NCI-H748 (cell line): ENCODE data around the gene WDCP.
"Not testable (repeated sequence)": the region's sequence is repeated elsewhere in the genome, so short reads cannot be mapped to it uniquely, and the experiment has no call there.

ENCODE experiments used
- DNase-seq: peaks from one replicate; lab custom pipeline; 2025; ENCODE audit not compliant: unreplicated experiment; lab: John Stamatoyannopoulos, UW

WDCP gene

DNA sequence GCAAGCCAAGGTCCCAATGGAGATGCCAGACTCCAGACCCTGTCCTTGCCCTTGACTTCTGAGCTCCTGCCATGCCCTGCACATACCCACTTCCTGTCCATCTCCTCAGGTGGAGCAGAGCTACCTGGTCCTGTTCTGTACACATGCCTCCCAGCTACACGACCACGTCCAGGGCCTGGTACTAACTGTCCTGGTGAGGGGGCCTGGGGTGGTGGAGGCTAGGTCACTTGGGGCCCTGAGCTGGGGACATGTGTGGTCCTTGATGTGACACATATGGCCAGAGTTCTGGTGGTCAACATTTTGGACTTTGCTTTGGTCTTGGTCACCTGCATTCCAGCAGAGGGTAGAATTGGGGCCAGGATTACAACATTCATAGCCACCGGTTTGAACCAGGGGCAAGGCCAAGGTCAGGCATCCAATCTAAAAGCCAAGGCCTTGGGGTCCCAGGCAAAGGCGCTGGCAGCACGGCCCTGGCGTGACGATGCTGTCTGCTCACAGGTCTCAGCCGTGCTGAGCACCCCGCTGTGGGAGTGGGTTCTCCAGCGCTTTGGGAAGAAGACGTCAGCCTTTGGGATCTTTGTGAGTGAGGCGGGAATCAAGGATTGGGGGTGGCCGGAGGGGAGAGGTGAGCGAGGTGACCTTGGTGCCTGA, 24.7 kb downstream of the WDCP start:
- no peak for DNase-seq

DNA sequence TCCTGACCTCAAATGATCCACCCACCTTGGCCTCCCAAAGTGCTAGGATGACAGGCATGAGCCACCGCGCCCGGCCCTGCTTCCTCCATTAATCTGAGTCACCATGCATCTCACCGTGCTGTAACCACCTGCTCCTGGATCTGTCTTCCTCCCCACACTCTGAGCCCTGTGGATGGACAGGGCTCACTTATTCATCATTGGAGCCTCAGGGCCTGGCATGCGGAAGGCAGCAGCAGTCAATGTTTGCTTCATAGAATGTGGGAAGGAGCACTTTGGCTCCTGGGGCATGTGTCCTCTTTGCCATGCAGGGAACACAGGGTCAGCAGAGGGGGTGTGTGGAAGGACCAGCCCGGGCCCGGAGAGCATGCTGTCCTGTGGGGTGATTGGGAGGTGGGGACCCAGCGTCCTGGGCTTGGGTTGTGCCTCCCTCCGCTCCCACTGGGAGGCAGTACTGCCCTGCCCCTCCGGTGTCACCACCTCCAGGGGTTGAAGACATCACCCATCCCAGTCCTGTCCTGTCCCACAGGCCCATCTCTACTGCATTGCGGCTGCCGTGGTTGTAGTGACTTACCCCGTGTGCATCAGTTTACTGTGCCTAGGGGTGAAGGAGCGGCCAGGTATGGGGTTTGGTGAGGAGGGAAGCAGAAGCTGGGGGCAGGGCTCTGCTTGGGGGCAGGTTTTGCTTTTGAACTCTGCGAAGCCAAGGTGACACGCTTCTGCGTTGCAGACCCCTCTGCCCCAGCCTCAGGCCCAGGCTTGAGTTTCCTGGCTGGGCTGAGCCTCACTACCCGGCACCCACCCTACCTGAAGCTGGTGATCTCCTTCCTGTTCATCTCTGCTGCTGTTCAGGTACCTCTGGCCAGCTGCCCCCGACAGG, 25.8 kb downstream of the WDCP start:
- DNase-seq: no peak

DNA sequence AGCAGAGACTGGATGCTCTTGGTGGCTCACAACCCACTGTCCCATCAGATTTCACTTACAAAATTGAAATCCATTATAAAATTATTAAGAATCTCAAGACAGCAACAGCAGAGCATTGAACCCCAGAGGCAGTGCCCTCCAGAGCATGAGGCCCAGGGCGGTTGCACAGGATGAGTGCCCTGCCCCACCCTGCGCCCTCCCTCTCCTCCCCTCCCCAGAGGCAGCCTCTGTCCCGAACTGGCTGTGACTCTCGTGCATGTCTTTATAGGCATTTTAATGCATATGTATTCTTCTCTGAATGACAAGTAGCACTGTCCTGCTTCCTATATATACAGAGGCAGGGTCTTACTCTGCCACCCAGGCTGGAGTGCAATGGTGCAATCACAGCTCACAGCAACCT, 26.9 kb downstream of the WDCP start:
- no peak for DNase-seq

DNA sequence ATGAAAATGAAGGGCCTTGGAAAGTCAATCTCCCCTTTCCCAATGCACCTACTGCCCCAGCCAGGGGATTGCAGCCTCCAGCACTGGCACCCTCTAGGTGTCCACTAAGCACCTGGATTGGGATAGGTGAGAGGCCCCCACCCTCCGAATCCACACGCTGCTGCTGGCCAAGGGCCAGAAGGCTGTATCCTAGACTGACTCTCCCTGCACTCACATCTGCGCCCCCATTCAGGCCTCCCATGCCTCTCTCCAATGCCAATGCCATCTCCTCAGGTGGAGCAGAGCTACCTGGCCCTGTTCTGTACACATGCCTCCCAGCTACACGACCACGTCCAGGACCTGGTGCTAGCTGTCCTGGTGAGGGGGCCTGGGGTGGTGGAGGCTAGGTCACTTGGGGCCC, 27.5 kb downstream of the WDCP start:
- no peak for DNase-seq

DNA sequence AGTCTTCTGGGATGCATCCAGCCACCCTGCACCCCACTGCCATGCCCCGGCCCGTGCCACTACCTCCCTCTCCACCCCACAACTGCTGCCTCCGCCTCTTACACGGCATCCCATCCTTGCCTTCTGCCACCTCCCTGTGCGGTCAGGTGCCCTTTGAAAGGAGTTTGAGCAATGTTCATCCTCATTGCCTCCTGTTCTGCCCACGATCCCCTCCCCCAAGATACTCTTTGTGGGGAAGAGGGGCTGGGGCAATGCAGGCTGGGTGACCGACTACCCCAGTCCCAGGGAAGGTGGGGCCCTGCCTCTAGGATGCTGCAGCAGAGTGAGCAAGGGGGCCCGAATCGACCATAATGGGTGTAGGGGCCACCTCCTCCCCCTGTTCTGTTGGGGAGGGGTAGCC, 28.9 kb downstream of the WDCP start:
- DNase-seq: no peak

DNA sequence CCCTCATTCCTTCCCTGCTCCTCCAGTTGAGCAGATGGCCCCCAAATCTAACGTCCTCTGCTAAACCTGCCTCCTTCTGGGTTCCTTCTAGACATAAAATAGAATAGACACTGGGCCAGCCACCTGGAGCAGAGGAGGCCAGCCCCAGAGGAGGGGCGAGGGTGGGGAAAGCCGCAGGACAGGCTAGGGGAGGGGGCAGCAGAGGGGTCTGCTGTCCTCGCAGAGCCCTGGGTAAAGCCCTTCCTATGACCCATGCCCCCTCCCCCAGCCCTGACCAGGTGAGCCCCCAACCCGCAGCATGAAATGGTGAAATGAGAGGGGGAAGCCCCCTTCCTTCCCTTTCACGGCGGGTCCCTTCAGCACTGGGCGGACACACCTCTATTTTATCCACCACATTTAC, 29.5 kb downstream of the WDCP start:
- no peak for DNase-seq

DNA sequence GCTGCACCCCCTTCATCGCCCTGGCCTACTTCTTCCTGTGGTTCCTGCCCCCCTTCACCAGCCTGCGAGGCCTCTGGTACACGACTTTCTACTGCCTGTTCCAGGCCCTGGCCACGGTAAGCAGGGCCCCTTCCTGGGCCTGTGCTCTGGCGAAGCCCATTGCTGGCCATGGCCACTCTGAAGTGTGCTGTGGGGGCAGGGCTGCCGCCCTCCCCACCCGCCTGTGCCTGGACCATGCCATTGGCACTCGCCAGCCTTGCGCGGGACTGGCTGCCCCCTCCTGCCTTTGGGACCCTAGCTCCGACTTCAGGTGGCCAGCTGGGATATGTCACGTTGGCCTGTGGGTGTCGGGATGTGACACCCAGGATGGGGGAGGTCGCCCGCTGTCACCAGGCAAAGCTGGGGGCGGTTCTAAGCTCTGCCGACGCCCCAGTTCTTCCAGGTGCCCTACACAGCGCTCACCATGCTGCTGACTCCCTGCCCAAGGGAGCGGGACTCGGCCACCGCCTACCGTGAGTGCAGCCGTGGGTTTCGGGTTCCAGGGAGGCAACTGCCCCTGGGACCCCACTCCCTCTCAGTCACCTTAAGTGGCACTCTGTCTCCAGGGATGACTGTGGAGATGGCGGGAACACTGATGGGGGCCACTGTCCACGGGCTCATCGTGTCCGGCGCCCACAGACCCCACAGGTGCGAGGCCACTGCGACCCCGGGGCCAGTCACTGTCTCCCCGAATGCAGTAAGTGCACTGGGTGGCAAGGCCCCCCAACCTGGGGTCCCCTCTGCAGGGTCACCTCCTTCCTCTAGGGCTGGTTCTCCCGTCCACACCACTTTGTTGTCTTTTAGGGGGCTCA, 30.1 kb downstream of the WDCP start:
- DNase-seq: no peak

DNA sequence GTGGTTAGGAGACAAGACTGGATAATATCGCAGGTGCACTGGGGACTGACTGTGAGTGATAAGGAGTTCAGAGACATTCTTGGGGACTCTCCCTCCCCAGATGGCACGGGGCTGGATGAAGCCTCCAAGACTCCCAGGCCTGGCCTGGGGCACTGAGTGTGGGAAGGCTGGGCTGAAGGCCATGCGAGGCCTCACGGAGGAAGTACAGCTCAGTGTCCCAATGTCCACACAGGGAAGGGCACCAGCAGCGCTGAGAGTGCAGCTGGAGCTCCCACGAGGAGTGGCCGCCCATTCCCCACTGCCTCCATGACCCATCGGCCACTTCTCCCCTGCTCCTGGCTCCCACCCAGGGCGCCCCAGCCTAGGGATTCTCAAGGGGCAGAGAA, 30.8 kb downstream of the WDCP start:
- no peak for DNase-seq

DNA sequence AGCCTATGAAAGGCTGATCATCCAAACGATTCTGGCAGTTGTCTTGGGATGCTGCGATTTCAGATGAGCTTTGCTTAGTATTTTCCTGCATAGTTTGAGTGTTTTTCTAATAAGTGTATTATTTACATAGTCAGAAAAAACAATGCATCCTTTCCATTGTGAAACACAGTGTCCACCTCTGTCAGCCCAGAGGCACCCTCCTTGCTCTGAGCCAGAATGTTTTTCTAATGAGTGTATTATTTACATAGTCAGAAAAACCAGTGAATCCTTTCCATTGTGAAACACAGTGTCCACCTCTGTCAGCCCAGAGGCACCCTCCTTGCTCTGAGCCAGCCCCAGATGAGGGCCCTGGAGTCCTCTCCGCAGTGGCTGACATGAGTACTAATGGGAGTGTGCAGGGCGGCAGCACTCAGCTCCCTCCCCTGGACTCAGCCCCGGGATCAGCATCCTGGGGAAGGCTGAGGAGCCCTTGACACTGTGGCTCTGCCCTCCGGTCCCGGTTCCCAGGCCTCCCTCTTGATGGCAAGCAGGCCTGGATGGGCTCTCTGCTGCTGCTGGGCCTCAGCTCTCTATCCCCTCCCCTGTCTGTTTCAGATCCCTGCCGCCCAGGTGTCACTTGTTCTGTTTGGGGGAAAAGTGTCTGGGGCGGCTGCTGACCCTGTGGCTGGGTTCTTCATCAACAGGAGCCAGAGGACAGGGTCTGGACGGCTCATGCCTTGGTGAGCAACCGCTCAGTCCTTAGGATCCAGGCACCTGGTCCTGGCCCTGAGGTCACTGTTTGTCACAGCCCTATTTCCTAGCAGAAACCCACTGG, 31.4 kb downstream of the WDCP start:
- DNase-seq: no peak

DNA sequence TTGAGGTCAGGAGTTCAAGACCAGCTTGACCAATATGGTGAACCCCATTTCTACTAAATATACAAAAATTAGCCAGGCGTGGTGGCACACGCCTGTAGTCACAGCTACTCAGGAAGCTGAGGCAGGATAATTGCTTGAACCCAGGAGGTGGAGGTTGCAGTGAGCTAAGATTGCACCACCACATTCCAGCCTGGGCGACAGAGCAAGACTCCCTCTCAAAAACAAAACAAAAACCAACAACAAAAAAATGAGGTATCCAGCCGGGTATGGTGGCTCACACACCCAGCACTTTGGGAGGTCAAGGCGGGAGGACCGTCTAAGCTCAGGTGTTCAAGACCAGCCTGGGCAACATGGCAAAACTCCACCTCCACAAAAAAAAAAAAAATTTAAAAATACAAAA, 32.3 kb downstream of the WDCP start:
- DNase-seq: not testable (repeated sequence)

DNA sequence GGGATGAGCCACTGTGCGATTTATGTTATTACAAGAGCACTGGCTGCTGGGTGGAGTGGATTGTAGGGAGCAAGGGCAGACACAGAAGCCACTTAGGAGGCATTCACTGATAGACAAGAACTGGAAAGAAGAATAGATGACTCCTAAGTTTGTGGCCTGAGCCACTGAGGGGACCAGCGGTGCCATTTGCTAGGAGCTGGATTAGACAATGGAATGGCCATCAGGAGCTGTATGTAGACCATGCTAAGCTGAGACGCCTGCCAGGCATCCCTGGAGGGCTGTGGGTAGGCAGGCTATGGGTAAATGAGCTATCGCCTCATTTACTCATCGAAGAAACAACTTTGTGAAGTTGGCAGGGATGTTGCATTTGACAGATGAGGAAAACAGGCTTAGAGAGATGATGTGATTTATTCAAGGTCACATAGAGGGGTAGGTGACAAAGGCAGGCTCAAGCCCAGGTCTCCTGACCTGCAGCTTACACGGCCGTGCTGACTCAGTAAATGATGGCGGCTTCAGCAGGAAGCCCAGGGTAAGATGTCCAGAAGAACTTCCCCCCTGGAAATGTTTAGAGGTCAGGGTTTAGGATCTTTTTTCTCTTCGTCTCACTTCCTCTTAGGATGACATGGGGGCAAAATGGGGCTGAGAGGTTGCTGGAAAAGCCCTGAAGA, 34.5 kb downstream of the WDCP start:
- DNase-seq: no peak

DNA sequence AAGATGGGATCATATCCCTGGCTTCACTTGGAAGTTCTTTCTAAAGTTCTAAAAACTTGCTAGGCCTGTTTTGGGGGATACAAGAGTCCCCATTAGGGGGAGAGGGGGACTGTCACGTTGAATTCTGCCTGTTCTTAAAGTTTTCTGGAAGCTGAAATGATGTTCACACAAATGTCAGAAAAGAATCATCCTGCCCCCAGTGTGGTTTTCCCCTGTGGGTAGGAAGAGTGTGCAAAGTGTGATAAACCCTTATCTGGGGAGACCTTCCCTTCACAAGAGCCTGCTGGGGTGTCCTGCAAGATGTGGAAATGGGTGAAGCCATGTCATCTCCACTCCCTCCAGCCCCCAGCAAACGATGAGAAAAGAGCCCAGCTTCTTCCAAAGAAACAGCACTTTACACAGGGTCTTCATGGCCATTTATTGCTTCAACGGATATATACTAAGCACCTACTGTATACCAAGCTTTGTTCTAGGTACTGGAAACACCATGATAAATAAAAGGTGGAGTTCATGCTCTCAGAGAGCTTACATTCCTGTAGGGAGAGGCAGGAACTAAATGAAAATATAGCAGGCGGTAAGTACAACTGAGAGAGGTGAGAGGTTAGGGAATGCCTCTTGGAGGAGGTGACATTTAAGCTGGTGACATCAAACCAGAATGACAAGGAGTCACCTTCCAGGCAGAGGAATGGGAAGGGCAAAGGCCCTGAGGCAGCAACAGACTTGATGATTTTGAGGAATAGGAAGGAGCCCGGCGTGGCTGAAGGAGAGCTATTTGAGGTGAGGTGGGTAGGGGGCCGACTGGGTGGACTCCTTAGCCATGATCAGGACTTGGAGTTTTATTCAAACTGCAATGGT, 35.7 kb downstream of the WDCP start:
- no peak for DNase-seq

DNA sequence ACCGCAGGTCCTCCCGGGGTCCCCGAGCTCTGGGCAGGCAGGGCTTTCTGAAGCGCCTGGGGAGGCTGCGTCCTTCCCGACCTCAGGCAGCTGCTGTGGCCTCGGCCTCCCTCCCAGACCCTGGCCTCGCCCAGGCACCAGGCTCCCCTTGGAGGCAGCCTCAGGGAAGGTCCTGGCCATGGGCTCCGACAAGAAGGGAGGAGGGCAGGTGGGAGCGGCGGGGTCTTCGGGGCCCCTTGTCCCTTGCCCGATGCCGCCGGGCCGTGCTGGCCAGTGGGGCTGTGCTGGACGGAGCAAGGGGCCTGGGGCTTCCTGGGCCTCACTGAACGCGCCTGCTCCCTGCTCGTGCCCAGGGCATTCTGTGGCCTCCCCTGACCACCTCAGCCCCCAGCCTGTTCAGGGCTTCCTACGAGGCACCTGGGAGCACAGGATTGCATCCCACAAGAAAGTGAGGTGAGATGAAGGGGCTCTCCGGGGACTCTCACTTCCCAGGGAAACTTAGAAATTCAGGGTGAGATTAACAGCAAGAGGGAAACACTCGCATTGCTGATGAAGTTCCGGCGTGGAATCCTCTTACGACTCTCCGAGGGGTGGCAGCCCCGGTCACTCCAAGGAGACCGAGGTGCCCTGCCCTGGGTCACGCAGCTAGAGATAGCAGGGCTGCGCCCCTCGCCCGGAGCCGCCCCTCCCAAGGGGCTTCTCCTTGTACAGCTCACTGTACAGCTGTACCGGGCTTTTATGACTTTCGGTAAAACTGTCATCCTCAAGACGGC, 36.5 kb downstream of the WDCP start:
- no peak for DNase-seq

DNA sequence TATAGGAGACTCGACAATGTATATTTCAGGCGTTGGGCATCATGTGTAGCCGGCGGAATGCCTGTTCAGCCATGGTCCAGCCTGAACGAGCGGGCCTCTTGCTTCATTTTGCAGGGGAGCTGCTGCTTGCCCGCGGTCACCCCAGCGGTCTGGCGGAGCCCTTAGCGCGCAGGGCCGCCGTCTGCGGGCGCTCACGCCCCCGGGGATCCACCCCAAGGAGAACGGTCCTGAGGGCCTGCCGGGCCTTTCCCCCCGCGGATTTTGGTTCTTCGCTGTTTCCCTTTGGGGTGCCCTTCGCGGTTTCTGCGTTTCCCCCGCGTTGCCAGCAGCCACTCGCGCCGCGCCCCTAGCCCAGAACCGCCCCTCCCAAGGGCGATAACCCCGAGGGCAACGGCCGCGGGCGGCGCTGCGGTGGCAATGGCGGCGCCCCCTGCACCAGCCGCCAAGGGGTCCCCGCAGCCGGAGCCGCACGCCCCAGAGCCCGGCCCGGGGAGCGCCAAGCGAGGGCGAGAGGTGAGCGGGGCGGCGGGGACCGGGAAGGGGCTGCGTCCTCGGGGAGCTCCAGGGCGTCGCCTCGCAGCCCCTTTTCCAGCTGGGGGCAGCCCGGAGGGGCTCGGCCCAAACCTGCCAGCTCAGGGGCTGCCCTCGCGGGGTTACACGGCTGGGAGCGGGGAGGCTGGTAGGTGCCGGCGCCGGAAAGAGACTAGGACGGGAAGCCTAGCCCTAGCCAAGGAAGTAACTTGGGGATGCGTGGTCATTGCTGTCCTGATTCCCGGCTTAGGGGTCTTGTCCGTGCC, 37.3 kb downstream of the WDCP start, which contains the start of gene MFSD2B:
Gene MFSD2B, plus strand, starts transcription at position 406 of the 797 bp plus-strand sequence. Its CDS starts 12 bp downstream, at position 418.
- DNase-seq: peak; percentile 48

DNA sequence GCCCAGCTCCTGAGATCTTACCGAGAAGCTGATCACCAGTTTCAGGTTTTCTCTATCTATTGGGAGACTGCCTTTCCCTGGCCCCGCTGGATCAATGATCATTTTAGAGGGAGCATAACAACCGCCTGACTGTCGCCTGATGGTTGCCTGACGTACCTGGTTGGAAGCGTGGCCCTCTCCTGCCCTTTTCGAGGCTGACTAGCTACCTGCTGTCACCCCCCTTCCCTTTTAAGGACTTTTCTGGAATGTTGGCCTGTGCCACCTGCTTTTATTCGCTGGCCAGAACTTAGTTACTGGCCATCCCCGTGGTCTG, 37.9 kb downstream of the WDCP start:
- no peak for DNase-seq

DNA sequence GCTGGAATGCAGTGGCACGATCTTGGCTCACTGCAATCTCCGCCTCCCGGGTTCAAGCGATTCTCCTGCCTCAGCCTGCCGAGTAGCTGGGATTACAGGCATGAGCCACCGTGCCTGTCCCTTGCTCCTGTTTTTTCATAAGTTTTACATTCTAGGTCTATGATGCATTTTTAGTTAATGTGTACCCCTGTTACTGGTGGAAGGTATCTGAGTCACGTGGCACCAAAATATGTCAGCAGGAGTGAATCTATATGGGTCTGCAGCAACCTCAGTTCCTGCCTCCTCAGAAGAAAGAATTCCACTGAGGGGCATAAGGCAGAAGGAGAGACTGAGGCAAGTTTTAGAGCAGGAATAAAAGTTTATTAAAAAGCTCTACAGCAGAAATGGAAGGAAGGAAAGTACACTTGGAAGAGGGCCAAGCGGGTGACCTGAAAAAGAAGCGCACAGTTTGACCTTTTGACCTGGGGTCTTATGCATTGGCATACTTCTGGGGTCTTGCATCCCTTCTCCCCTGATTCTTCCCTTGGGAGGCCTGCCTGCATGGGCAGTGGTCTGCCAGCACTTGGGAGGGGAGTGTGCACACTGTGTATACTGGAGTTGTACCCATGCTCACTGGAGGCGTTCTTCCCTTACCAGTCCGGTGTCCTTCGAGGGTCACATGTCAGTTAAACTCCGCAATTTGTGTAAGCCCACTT, 38.4 kb downstream of the WDCP start:
- no peak for DNase-seq

DNA sequence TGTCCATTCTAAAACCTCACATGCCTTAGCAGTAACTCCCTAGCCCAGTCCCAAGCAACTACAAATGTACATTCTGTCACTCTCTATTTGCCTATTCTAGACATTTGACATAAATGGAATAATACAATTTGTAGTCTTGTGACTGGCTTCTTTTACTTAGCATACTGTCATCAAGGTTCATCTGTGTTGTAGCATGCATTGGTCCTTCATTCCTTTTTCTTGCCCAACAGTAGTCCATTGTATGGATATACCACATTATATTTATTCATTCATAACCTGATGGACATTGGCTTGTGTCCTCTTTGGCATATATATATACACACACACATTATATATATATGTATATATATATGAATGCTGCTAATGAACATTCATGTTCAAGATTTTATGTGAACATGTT, 39.5 kb downstream of the WDCP start:
- DNase-seq: no peak
